ENCODE results near the gene GJA3. TPM values are rescaled to one million over a fixed set of nuclear protein-coding genes. Genes with fewer than 3 reads are reported as not detected.
"Not testable (repeated sequence)": the region's sequence is repeated elsewhere in the genome, so short reads cannot be mapped to it uniquely, and the experiment has no call there.

Gene GJA3
- total RNA-seq, 8 experiments from 2014 or later = 0.08 to 0.36 (median 0.18) TPM; not detected in 2

DNA sequence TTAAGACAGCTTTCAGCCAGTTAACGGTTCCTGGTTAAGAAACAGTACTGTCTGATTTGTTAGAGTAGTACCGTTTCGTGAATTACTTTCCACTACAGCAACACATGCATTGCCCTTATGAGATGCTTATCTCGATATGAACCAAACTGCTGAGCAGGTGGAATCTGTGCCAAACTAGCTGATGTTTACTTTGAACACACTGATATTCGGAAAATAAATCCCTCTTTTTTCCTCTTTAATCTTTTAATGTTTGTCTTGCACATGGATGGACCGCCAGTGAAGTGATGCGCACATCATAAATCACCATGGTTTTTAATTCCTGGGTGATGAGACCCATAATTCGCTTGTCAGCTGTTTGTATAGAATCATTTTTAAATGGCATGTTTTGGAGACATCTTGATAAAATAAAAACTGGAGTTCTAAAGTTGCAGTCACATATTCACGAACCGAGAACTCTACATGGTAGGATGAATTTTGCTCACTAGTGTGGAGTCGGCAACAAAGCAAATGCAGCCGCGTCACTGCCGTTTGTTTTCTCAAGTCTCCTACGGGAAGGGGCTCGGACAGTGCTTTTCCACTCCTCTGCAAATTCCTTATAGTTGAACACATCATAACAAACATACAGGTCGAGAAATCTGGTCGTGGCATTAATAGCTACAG is 1.1 kb downstream of the GJA3 start:
- WGBS, 10 experiments = 5 to 75% (median 32%) methylated on average over 5 to 18 of the region's 18 CpGs
- no peak overlapping the region for H3K4me3 ChIP-seq
- no peak for ATAC-seq (replicated peaks in 6 of 8)
- in situ Hi-C loops (cut with MboI; ENCODE audit: low pct_unique_long_range_greater_than_20kb in 2 of 9, low sequenced_read_pairs in 9 of 9, unreplicated experiment in 9 of 9) = no loop called here
- no peak overlapping the region for H3K27ac ChIP-seq
- peaks cover 0 to 9% of the 10 kb centered on the region in 2 donors for H3K4me1 ChIP-seq (replicated peaks in 1 of 2)

DNA sequence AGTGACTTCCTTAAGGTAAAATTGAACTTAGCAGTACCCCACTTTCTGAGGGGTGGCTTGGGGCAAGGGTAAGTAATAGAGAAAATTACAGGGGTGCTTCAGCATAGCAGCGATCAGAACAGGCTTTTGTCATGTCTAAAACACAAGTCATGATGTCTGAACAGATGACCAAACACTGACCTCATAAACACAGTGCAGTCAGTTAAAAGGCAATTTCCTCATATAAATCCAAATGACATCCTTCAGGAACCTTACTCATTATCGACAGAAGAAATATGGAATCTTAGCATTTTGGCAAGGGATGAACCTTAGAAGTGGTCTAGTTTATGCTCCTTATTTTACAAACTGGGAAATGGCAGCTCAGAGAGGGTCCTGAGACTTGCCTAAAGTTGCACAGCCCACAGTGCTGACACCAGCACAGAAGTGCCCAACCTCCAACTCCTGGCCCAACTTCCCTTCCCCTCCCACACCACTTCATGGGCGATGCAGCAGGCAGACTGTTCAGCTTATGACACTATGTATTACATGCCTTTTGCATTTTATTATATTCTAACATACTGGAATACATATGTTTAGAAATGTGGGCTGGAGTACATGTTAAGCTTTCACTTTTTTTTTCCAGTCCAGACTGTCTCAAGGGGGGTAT is 3.6 kb downstream of the GJA3 start:
- no peak overlapping the region for H3K27ac ChIP-seq
- no peak overlapping the region for H3K4me3 ChIP-seq
- 0 to 69% (median 30%) methylated on average over 1 to 3 of the region's 3 CpGs; no CpG with 5 or more reads in 1 of the 10 experiments for WGBS, 10 experiments
- H3K4me1 ChIP-seq (replicated peaks in 1 of 2) = peaks cover 0 to 9% of the 10 kb centered on the region in 2 donors
- in situ Hi-C loops (cut with MboI; ENCODE audit: low pct_unique_long_range_greater_than_20kb in 2 of 9, low sequenced_read_pairs in 9 of 9, unreplicated experiment in 9 of 9) = no loop called here
- ATAC-seq (replicated peaks in 6 of 8) = no peak

DNA sequence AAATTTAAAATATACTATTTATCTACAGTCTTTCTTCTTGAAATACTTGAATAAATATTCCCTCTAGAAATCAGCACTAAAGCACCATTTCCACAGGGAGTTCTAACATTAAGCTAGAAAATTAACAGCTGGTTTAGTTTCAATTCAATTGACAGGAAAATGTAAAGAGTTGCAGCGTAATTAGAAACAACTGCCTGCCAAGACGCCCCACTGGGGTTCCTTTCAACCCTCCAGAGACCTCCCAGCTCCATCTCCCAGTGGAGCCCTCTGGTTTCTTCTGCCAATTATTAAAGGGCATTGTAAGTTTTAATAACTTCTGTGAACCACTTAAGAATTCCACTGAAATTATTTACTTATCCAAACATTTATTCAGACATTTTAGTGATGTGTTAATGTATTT is 4.2 kb downstream of the GJA3 start:
- WGBS, 10 experiments = 0 to 50% (median 24%) methylated on average over 1 to 2 of the region's 2 CpGs; no CpG with 5 or more reads in 2 of the 10 experiments
- no peak for ATAC-seq (replicated peaks in 6 of 8)
- Histone ChIP-seq H3K4me1 (replicated peaks in 1 of 2) (peaks cover 0 to 9% of the 10 kb centered on the region in 2 donors), H3K4me3 (no peak overlapping the region), H3K27ac (no peak overlapping the region)
- in situ Hi-C loops (cut with MboI; ENCODE audit: low pct_unique_long_range_greater_than_20kb in 2 of 9, low sequenced_read_pairs in 9 of 9, unreplicated experiment in 9 of 9) = no loop called here

DNA sequence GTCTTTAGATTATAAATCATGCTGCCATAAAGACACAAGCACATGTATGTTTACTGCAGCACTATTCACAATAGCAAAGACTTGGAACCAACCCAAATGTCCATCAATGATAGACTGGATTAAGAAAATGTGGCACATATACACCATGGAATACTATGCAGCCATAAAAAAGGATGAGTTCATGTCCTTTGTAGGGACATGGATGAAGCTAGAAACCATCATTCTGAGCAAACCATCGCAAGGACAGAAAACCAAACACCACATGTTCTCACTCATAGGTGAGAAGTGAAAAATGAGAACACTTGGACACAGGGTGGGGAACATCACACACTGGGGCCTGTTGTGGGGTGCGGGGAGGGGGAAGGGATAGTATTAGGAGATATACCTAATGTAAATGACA is 7.6 kb downstream of the GJA3 start:
- no CpG with 5 or more reads among the region's 2 CpGs for WGBS, 10 experiments
- H3K4me3 ChIP-seq; H3K4me1 ChIP-seq (replicated peaks in 1 of 2); ATAC-seq (replicated peaks in 6 of 8); H3K27ac ChIP-seq; in situ Hi-C loops (cut with MboI; ENCODE audit: low pct_unique_long_range_greater_than_20kb in 2 of 9, low sequenced_read_pairs in 9 of 9, unreplicated experiment in 9 of 9): not testable (repeated sequence)

- 55 to 93% (median 68%) methylated on average over 3 to 6 of the region's 11 CpGs; no CpG with 5 or more reads in 4 of the 10 experiments for WGBS, 10 experiments
- ATAC-seq (replicated peaks in 6 of 8) = no peak
- Histone ChIP-seq H3K4me1 (replicated peaks in 1 of 2) (no peaks in the 10 kb centered on the region), H3K27ac (no peak overlapping the region), H3K4me3 (no peak overlapping the region)
- in situ Hi-C loops (cut with MboI; ENCODE audit: low pct_unique_long_range_greater_than_20kb in 2 of 9, low sequenced_read_pairs in 9 of 9, unreplicated experiment in 9 of 9) = no loop called here
Observed at GRCh38 chr13:20151612-20152011, 9.2 kb downstream of the GJA3 start.

DNA sequence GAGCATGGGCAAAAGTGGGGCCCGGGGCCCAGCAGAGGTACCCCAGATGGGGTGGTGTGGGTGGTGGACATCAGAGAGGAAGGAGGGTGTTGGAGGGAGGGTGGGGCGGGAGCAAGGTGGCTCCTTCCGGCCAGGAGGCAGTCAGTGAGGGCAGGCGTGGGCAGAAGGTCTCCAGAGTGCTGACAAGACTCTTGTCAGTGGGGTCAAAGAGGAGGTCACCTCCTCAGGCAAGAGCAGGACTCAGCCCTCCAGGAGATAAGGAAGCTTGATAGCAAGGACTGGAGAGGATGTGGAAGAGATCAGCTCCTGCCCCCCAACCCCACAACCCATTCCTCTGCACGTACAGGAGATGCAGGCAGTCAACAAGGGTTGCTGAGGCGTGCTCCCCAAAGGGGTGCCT is 9.8 kb downstream of the GJA3 start:
- no peaks in the 10 kb centered on the region for H3K4me1 ChIP-seq (replicated peaks in 1 of 2)
- H3K4me3 ChIP-seq = no peak overlapping the region
- H3K27ac ChIP-seq = no peak overlapping the region
- in situ Hi-C loops (cut with MboI; ENCODE audit: low pct_unique_long_range_greater_than_20kb in 2 of 9, low sequenced_read_pairs in 9 of 9, unreplicated experiment in 9 of 9) = no loop called here
- 30 to 100% (median 67%) methylated on average over 1 to 2 of the region's 6 CpGs; no CpG with 5 or more reads in 5 of the 10 experiments for WGBS, 10 experiments
- no peak for ATAC-seq (replicated peaks in 6 of 8)

GRCh38 chr13:20150561-20150960 is 10.3 kb downstream of the GJA3 start:
- WGBS, 10 experiments = 30 to 100% (median 87%) methylated on average over 1 to 3 of the region's 9 CpGs; no CpG with 5 or more reads in 5 of the 10 experiments

GRCh38 chr13:20149762-20150161 is 11.1 kb downstream of the GJA3 start:
- Histone ChIP-seq H3K4me1 (replicated peaks in 1 of 2) (no peaks in the 10 kb centered on the region), H3K27ac (no peak overlapping the region), H3K4me3 (no peak overlapping the region)
- no peak for ATAC-seq (replicated peaks in 6 of 8)
- WGBS, 10 experiments = 20 to 77% (median 62%) methylated on average over 5 to 9 of the region's 9 CpGs
- in situ Hi-C loops (cut with MboI; ENCODE audit: low pct_unique_long_range_greater_than_20kb in 2 of 9, low sequenced_read_pairs in 9 of 9, unreplicated experiment in 9 of 9) = no loop called here

More at GRCh38 chr13:20150561-20150960, 10.3 kb downstream of the GJA3 start:
- Histone ChIP-seq H3K4me3 (no peak overlapping the region), H3K27ac (no peak overlapping the region), H3K4me1 (replicated peaks in 1 of 2) (no peaks in the 10 kb centered on the region)
- in situ Hi-C loops (cut with MboI; ENCODE audit: low pct_unique_long_range_greater_than_20kb in 2 of 9, low sequenced_read_pairs in 9 of 9, unreplicated experiment in 9 of 9) = no loop called here
- no peak for ATAC-seq (replicated peaks in 6 of 8)

DNA sequence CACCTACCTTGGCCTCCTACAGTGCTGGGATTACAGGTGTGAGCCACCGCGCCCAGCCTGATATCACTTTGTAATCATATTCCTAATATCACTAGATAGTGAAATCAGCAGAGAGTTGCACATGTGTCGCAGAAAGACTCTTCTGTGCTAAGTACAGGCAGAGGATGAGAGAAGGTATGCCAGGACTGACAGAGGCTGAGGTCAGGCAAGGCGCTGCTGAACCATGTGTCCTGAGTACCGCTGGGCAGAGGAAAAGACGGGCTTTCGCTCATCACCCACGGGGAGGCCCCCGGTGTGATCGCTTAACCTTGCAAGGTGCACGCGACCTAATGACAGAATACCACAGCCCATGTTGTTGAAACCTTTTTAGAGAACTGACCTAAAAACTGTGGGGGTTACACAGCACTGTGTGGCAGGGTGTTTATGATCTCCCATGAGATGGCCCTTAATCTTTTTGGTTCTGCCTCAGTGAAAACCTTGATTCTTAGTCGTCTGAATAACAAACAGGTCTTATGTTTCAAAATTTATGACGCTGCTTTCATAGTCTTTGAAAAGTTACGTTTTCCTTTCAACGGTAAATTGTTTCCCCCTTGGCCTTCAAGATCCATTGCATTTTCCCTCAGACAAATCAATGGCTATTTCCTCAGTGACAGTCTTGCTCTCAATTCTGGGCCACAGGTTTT is 12.2 kb downstream of the GJA3 start:
- H3K4me3 ChIP-seq = no peak overlapping the region
- no peak overlapping the region for H3K27ac ChIP-seq
- WGBS, 10 experiments = 15 to 98% (median 79%) methylated on average over 2 to 14 of the region's 16 CpGs
- no peaks in the 10 kb centered on the region for H3K4me1 ChIP-seq (replicated peaks in 1 of 2)
- no peak for ATAC-seq (replicated peaks in 6 of 8)
- in situ Hi-C loops (cut with MboI; ENCODE audit: low pct_unique_long_range_greater_than_20kb in 2 of 9, low sequenced_read_pairs in 9 of 9, unreplicated experiment in 9 of 9) = no loop called here

DNA sequence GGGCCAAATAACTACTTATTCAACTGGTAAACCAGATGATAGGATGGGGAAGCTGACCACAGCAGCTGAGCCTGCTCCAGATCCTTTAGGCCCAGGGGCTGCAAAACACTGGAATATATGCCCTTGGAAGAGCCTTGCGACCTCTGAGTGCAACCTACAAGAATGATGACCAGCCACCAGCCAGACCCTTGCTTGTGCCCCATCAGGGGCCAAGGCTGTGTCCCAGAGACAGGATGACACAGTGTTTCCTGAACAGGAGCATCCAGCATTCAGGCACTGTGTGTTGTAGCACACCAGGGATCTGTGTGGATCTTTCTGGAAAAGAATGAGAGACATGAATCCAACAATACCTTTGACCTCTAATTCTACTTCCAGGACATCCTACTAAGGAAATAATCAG is 14.5 kb downstream of the GJA3 start:
- no peak for ATAC-seq (replicated peaks in 6 of 8)
- no peaks in the 10 kb centered on the region for H3K4me1 ChIP-seq (replicated peaks in 1 of 2)
- in situ Hi-C loops (cut with MboI; ENCODE audit: low pct_unique_long_range_greater_than_20kb in 2 of 9, low sequenced_read_pairs in 9 of 9, unreplicated experiment in 9 of 9) = no loop called here
- 80 to 100% (median 80%) methylated on average over 1 of the region's 1 CpG; no CpG with 5 or more reads in 6 of the 10 experiments for WGBS, 10 experiments
- H3K27ac ChIP-seq = no peak overlapping the region
- H3K4me3 ChIP-seq = no peak overlapping the region

DNA sequence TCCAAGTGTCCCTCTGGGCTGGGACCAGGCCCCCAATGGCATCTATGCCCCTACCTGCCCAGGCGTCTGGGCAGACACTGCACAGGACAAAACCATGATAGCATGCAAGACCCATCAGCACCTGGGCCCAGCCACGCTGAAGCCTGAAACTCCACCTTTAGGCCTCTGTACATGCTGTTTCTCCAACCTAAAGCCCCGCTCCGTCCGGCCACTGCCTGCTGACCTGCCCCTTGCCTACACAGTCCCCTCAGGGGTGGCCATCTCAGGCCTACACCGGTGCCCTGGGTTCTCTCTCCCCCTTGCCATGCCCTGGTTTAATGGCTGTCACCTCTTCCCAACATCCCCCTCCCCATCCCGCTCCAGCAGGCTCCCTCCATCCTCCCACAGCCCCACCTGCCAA is 15.3 kb downstream of the GJA3 start:
- Histone ChIP-seq H3K27ac (no peak overlapping the region), H3K4me3 (no peak overlapping the region), H3K4me1 (replicated peaks in 1 of 2) (no peaks in the 10 kb centered on the region)
- 0 to 100% (median 60%) methylated on average over 1 to 3 of the region's 7 CpGs; no CpG with 5 or more reads in 7 of the 10 experiments for WGBS, 10 experiments
- ATAC-seq (replicated peaks in 6 of 8) = no peak
- in situ Hi-C loops (cut with MboI; ENCODE audit: low pct_unique_long_range_greater_than_20kb in 2 of 9, low sequenced_read_pairs in 9 of 9, unreplicated experiment in 9 of 9) = no loop called here

- Histone ChIP-seq H3K27ac (no peak overlapping the region), H3K4me3 (no peak overlapping the region), H3K4me1 (replicated peaks in 1 of 2) (no peaks in the 10 kb centered on the region)
- in situ Hi-C loops (cut with MboI; ENCODE audit: low pct_unique_long_range_greater_than_20kb in 2 of 9, low sequenced_read_pairs in 9 of 9, unreplicated experiment in 9 of 9) = no loop called here
- 20 to 100% (median 55%) methylated on average over 1 to 3 of the region's 12 CpGs; no CpG with 5 or more reads in 4 of the 10 experiments for WGBS, 10 experiments
- ATAC-seq (replicated peaks in 6 of 8) = no peak
Observed at GRCh38 chr13:20144141-20144850, 16.6 kb downstream of the GJA3 start.

GRCh38 chr13:20142927-20143480 is 17.8 kb downstream of the GJA3 start:
- no peaks in the 10 kb centered on the region for H3K4me1 ChIP-seq (replicated peaks in 1 of 2)
- 30 to 97% (median 65%) methylated on average over 2 to 11 of the region's 30 CpGs; no CpG with 5 or more reads in 3 of the 10 experiments for WGBS, 10 experiments
- ATAC-seq (replicated peaks in 6 of 8) = no peak
- H3K27ac ChIP-seq = no peak overlapping the region
- no peak overlapping the region for H3K4me3 ChIP-seq
- in situ Hi-C loops (cut with MboI; ENCODE audit: low pct_unique_long_range_greater_than_20kb in 2 of 9, low sequenced_read_pairs in 9 of 9, unreplicated experiment in 9 of 9) = no loop called here
